H9 (cell line): Measurements from ENCODE around the gene ELMOD3. TPM values are rescaled to one million over a fixed set of nuclear protein-coding genes. Genes with fewer than 3 reads are reported as not detected.

Experiments
- DNase-seq: peaks from one replicate; pipeline ENCODE4 v3.0.0-alpha.2; 2017
- H2AFZ ChIP-seq: one replicate; pipeline ENCODE4 v1.6.1; 2013; ENCODE audit warnings: mild to moderate bottlenecking, low read length, control low read depth, moderate library complexity
- H2AK5ac ChIP-seq: 2 replicates; pipeline ENCODE4 v1.6.1; 2013; ENCODE audit warnings: low read length, control low read depth, mixed read lengths; ENCODE audit not compliant: insufficient read length
- H2BK120ac ChIP-seq: one replicate; pipeline ENCODE4 v1.6.1; 2013; ENCODE audit warnings: low read depth, mild to moderate bottlenecking, low read length, control low read depth, inconsistent platforms; ENCODE audit not compliant: poor library complexity, severe bottlenecking
- H2BK12ac ChIP-seq: 2 replicates; pipeline ENCODE4 v1.6.1; 2013; ENCODE audit warnings: low read length, control low read depth, mixed read lengths, low read depth; ENCODE audit not compliant: insufficient read length
- H2BK15ac ChIP-seq: 2 replicates; pipeline ENCODE4 v1.6.1; 2013; ENCODE audit warnings: low read depth, low read length, control low read depth
- H2BK20ac ChIP-seq: one replicate; pipeline ENCODE4 v1.6.1; 2013; ENCODE audit warnings: low read depth, mild to moderate bottlenecking, low read length, control low read depth, inconsistent platforms; ENCODE audit not compliant: poor library complexity, severe bottlenecking
- H2BK5ac ChIP-seq: 2 replicates; pipeline ENCODE4 v1.6.1; 2013; ENCODE audit warnings: low read length, control low read depth, mixed read lengths; ENCODE audit not compliant: insufficient read length
- H3K14ac ChIP-seq: 2 replicates; pipeline ENCODE4 v1.6.1; 2013; ENCODE audit warnings: low read length, control low read depth; ENCODE audit not compliant: insufficient read depth
- H3K18ac ChIP-seq: 2 replicates; pipeline ENCODE4 v1.6.1; 2013; ENCODE audit warnings: low read depth, mild to moderate bottlenecking, mixed read lengths, low read length, control low read depth; ENCODE audit not compliant: insufficient read length
- H3K23ac ChIP-seq: 2 replicates; pipeline ENCODE4 v1.6.1; 2013; ENCODE audit warnings: low read length, control low read depth, mixed read lengths, low read depth; ENCODE audit not compliant: insufficient read length
- H3K23me2 ChIP-seq: 2 replicates; pipeline ENCODE4 v1.6.1; 2013; ENCODE audit warnings: low read depth, mild to moderate bottlenecking, mixed read lengths, low read length, control low read depth; ENCODE audit not compliant: insufficient read length, poor library complexity, severe bottlenecking
- H3K27ac ChIP-seq: 2 replicates; pipeline ENCODE4 v1.5.1; 2013; ENCODE audit warnings: low read length, control low read depth, mixed read lengths, low read depth; ENCODE audit not compliant: insufficient read length
- H3K27me3 ChIP-seq: 2 replicates; pipeline ENCODE4 v1.6.1; 2013; ENCODE audit warnings: low read length, control low read depth, inconsistent platforms; ENCODE audit not compliant: insufficient read depth
- H3K4ac ChIP-seq: 2 replicates; pipeline ENCODE4 v1.6.1; 2013; ENCODE audit warnings: low read depth, mild to moderate bottlenecking, control low read depth, inconsistent platforms, low read length, moderate library complexity
- H3K4me1 ChIP-seq: 2 replicates; pipeline ENCODE4 v1.6.1; 2013; ENCODE audit warnings: low read length, control low read depth, inconsistent platforms; ENCODE audit not compliant: insufficient read depth
- H3K4me2 ChIP-seq: 2 replicates; pipeline ENCODE4 v1.6.1; 2013; ENCODE audit warnings: low read length, control low read depth, mixed read lengths; ENCODE audit not compliant: insufficient read length, insufficient read depth
- H3K56ac ChIP-seq: 2 replicates; pipeline ENCODE4 v1.6.1; 2013; ENCODE audit warnings: low read depth, mild to moderate bottlenecking, mixed read lengths, low read length, control low read depth; ENCODE audit not compliant: insufficient read length
- H3K79me1 ChIP-seq: 2 replicates; pipeline ENCODE4 v1.6.1; 2013; ENCODE audit warnings: low read depth, mild to moderate bottlenecking, moderate library complexity, low read length, control low read depth, inconsistent platforms; ENCODE audit not compliant: insufficient read depth, poor library complexity, severe bottlenecking
- H3K79me2 ChIP-seq: 2 replicates; pipeline ENCODE4 v1.6.1; 2013; ENCODE audit warnings: low read length, control low read depth, inconsistent platforms; ENCODE audit not compliant: insufficient read depth
- H3K9ac ChIP-seq: 2 replicates; pipeline ENCODE4 v1.6.1; 2013; ENCODE audit warnings: low read length, control low read depth, mixed read lengths; ENCODE audit not compliant: insufficient read length; ENCODE audit errors: extremely low read depth
- H3K9me3 ChIP-seq: one replicate; pipeline ENCODE4 v1.6.1; 2013; ENCODE audit warnings: low read depth, low read length, inconsistent platforms; ENCODE audit not compliant: control insufficient read depth
- H3T11ph ChIP-seq: one replicate; pipeline ENCODE4 v1.6.1; 2013; ENCODE audit warnings: mild to moderate bottlenecking, low read length, control low read depth, inconsistent platforms
- H4K20me1 ChIP-seq: one replicate; pipeline ENCODE4 v1.6.1; 2013; ENCODE audit not compliant: control insufficient read depth, insufficient read length, insufficient read depth
- H4K5ac ChIP-seq: 2 replicates; pipeline ENCODE4 v1.6.1; 2013; ENCODE audit warnings: low read depth, mild to moderate bottlenecking, mixed read lengths, low read length, control low read depth; ENCODE audit not compliant: insufficient read length
- H4K8ac ChIP-seq: replicated peaks from 2 replicates; pipeline ENCODE4 v1.6.1; 2013; ENCODE audit warnings: low read length, control low read depth, mixed read lengths, low read depth; ENCODE audit not compliant: insufficient read length
- H4K91ac ChIP-seq: 2 replicates; pipeline ENCODE4 v1.6.1; 2013; ENCODE audit warnings: low read depth, mild to moderate bottlenecking, moderate library complexity, mixed read lengths, low read length, control low read depth; ENCODE audit not compliant: insufficient read length
- H3K27ac Mint-ChIP-seq, 3 experiments: 2 replicates in 2 of 3; 3 replicates in 1 of 3; pipeline ENCODE4 v1.8.0; 2020 to 2021; ENCODE audit warnings: mixed read lengths in 3 of 3, mild to moderate bottlenecking in 1 of 3, moderate library complexity in 1 of 3
- H3K27me3 Mint-ChIP-seq: 2 replicates; pipeline ENCODE4 v1.8.0; 2021; ENCODE audit warnings: low read depth, mild to moderate bottlenecking, moderate library complexity, mixed read lengths
- H3K36me3 Mint-ChIP-seq, 3 experiments: 2 replicates in 2 of 3; 3 replicates in 1 of 3; pipeline ENCODE4 v1.8.0; 2020 to 2021; ENCODE audit warnings: low read depth in 3 of 3, mixed read lengths in 3 of 3; ENCODE audit not compliant: insufficient read depth in 1 of 3
- H3K4me1 Mint-ChIP-seq, 2 experiments: 2 replicates each; pipeline ENCODE4 v1.8.0; 2020; ENCODE audit warnings: mixed read lengths in 2 of 2
- H3K4me3 Mint-ChIP-seq, 2 experiments: 2 replicates in 1 of 2; 3 replicates in 1 of 2; pipeline ENCODE4 v1.8.0; 2020 to 2021; ENCODE audit warnings: mild to moderate bottlenecking in 2 of 2, mixed read lengths in 2 of 2, moderate library complexity in 1 of 2
- H3K9me3 Mint-ChIP-seq, 2 experiments: 2 replicates in 1 of 2; 3 replicates in 1 of 2; pipeline ENCODE4 v1.8.0; 2020; ENCODE audit warnings: mild to moderate bottlenecking in 2 of 2, mixed read lengths in 2 of 2, moderate library complexity in 1 of 2
- CTCF ChIP-seq: fragments of 200-600 bp; sonication (generic); conservative IDR thresholded peaks from 3 replicates; pipeline ENCODE4 v1.8.0; 2021; ENCODE audit warnings: antibody characterized with exemption, mild to moderate bottlenecking
- WGBS: extraction: QIAGEN DNeasy Blood & Tissue Kit; methylation state at CpG from one replicate; pipeline ENCODE4 v1.1.7; 2013; ENCODE audit warnings: missing lambda C conversion rate, low lambda C conversion rate, mixed read lengths; ENCODE audit not compliant: insufficient read length; ENCODE audit errors: extremely low coverage; 5-methylcytosine and 5-hydroxymethylcytosine counted together
- total RNA-seq: library from RNA; stranded (reverse); gene quantifications from 2 replicates; pipeline ENCODE4 v1.2.1, GENCODE V29; 2021

The ELMOD3 gene
- total RNA-seq, 1 experiment from 2014 or later = 7.6 TPM

- no peak overlapping the region for H2BK120ac ChIP-seq
- H3K9me3 Mint-ChIP-seq = no peaks in the 10 kb centered on the region; a peak in 2 of 5 replicates
- no peaks in the 10 kb centered on the region for H4K20me1 ChIP-seq
- no peak overlapping the region for H2BK12ac ChIP-seq
- H2BK15ac ChIP-seq = no peak overlapping the region
- no peak overlapping the region for H2AK5ac ChIP-seq
- no peak overlapping the region for H3K18ac ChIP-seq
- no peaks in the 10 kb centered on the region for H3K79me1 ChIP-seq
- no peak overlapping the region for H4K91ac ChIP-seq
- H3T11ph ChIP-seq = no peak overlapping the region
- no peak overlapping the region for H3K4ac ChIP-seq
- no CpG with 5 or more reads among the region's 5 CpGs for WGBS
- H3K23me2 ChIP-seq = peaks cover 3% of the 10 kb centered on the region
- TF ChIP-seq CTCF = no peak
- no peak overlapping the region for H3K14ac ChIP-seq
- no peaks in the 10 kb centered on the region for H3K27me3 ChIP-seq
- no peak overlapping the region for H3K27ac ChIP-seq
- H3K27me3 Mint-ChIP-seq = peaks cover 20% of the 10 kb centered on the region
- no peak for DNase-seq
- no peak overlapping the region for H3K4me3 Mint-ChIP-seq
- no peak overlapping the region for H3K4me2 ChIP-seq
- H3K9me3 ChIP-seq = no peaks in the 10 kb centered on the region
- no peak overlapping the region for H3K27ac Mint-ChIP-seq
- H3K56ac ChIP-seq = no peak overlapping the region
- H3K79me2 ChIP-seq = no peaks in the 10 kb centered on the region
- no peak overlapping the region for H3K23ac ChIP-seq
- H4K8ac ChIP-seq = no peak overlapping the region
- H4K5ac ChIP-seq = no peak overlapping the region
- no peak overlapping the region for H2BK5ac ChIP-seq
- peaks cover 21 to 32% of the 10 kb centered on the region in 2 experiments for H3K4me1 Mint-ChIP-seq
- H2BK20ac ChIP-seq = no peak overlapping the region
- no peaks in the 10 kb centered on the region for H3K36me3 Mint-ChIP-seq
- no peak overlapping the region for H2AFZ ChIP-seq
- H3K9ac ChIP-seq = no peak overlapping the region
- peaks cover 3% of the 10 kb centered on the region; the same call in 1 of the 2 replicates for H3K4me1 ChIP-seq
These were observed 86.2 kb downstream of the ELMOD3 start for GRCh38 chr2:85440729-85441128.

Other genes with a start within 250 kb of the ELMOD3 start
- gene TCF7L1, start 221.4 kb upstream of the ELMOD3 start, total RNA-seq = 112 and 117 TPM in 2 replicates
- gene TGOLN2, start 26.8 kb upstream of the ELMOD3 start, total RNA-seq = 47.7 and 47.8 TPM in 2 replicates
- gene RETSAT, start 241 bp upstream of the ELMOD3 start, total RNA-seq = 14.7 and 16.7 TPM in 2 replicates
- 72.8 and 78.8 TPM in 2 replicates for gene CAPG, start 55.6 kb downstream of the ELMOD3 start, total RNA-seq
- gene SH2D6, start 63.9 kb downstream of the ELMOD3 start, total RNA-seq = 0.61 TPM in 2 replicates
- gene MAT2A, start 184.4 kb downstream of the ELMOD3 start, total RNA-seq = 447 and 459 TPM in 2 replicates
- gene GGCX, start 206.7 kb downstream of the ELMOD3 start, total RNA-seq = 32.2 and 32.9 TPM in 2 replicates
- gene VAMP8, start 222.8 kb downstream of the ELMOD3 start, total RNA-seq = 33.4 and 34.3 TPM in 2 replicates
- 0.57 and 0.59 TPM in 2 replicates for gene VAMP5, start 229.7 kb downstream of the ELMOD3 start, total RNA-seq
- gene RNF181, start 241.0 kb downstream of the ELMOD3 start, total RNA-seq = 120 and 122 TPM in 2 replicates
- gene TMEM150A, start 247.9 kb downstream of the ELMOD3 start, total RNA-seq = 19.0 and 19.3 TPM in 2 replicates